H1 (cell line): ENCODE results near the gene GABARAPL1. TPM values are rescaled to one million over a fixed set of nuclear protein-coding genes. Genes with fewer than 3 reads are reported as not detected.

Source experiments
- CTCF ChIA-PET: fragments of 300-600 bp; sonication (Branson Sonifier 250); formaldehyde crosslinking; loops from one replicate; lab custom pipeline; 2021; ENCODE audit not compliant: partially characterized antibody; lab: Charles Lee
- POLR2A ChIA-PET: fragments of 300-600 bp; sonication (Branson Sonifier 250); formaldehyde crosslinking; loops from one replicate; lab custom pipeline; 2021; ENCODE audit warnings: inconsistent platforms; ENCODE audit not compliant: partially characterized antibody; lab: Charles Lee
- DNase-seq, 2 experiments: peaks; one replicate each; pipeline versions ENCODE4 v3.0.0 to v3.0.0-alpha.2; 2010 to 2022; ENCODE audit warnings: low spot score in 2 of 2, low read depth in 1 of 2, mixed read lengths in 1 of 2
- FAIRE-seq: peaks from 2 replicates; lab custom pipeline; 2011; peaks lifted over from hg19 to GRCh38; lab: Jason Lieb, UNC
- H2AFZ ChIP-seq: 2 replicates; pipeline ENCODE4 v1.8.1; 2012; ENCODE audit warnings: low read length, inconsistent platforms
- H2AK5ac ChIP-seq: 2 replicates; pipeline ENCODE4 v1.6.1; 2013; ENCODE audit warnings: low read depth, low read length
- H2BK120ac ChIP-seq: replicated peaks from 2 replicates; pipeline ENCODE3; 2013; ENCODE audit warnings: low read depth, low read length, inconsistent platforms
- H2BK12ac ChIP-seq: 2 replicates; pipeline ENCODE4 v1.6.1; 2013; ENCODE audit warnings: low read depth, low read length
- H2BK15ac ChIP-seq: 2 replicates; pipeline ENCODE4 v1.6.1; 2013; ENCODE audit warnings: low read length
- H2BK20ac ChIP-seq: 2 replicates; pipeline ENCODE4 v1.6.1; 2013; ENCODE audit warnings: low read length
- H2BK5ac ChIP-seq: 2 replicates; pipeline ENCODE4 v1.6.1; 2013; ENCODE audit warnings: low read depth, low read length
- H3K14ac ChIP-seq: 2 replicates; pipeline ENCODE4 v1.6.1; 2013; ENCODE audit warnings: inconsistent platforms; ENCODE audit not compliant: insufficient read length
- H3K18ac ChIP-seq: 2 replicates; pipeline ENCODE4 v1.6.1; 2013; ENCODE audit warnings: low read length; ENCODE audit errors: extremely low read depth
- H3K23ac ChIP-seq: 2 replicates; pipeline ENCODE4 v1.6.1; 2013; ENCODE audit warnings: inconsistent platforms; ENCODE audit not compliant: insufficient read length
- H3K23me2 ChIP-seq: 2 replicates; pipeline ENCODE4 v1.6.1; 2013; ENCODE audit warnings: low read depth, low read length
- H3K27ac ChIP-seq: 2 replicates; pipeline ENCODE4 v1.6.1; 2011; ENCODE audit warnings: low read depth, low read length, inconsistent platforms
- H3K27me3 ChIP-seq, 4 experiments: replicated peaks in 1 of 4; 1 replicate in 1 of 4; 2 replicates in 3 of 4; pipeline versions ENCODE4 v1.6.1 to v1.8.1; 2011 to 2013; ENCODE audit warnings: low read length in 3 of 4, mild to moderate bottlenecking in 3 of 4, inconsistent platforms in 2 of 4, mixed read lengths in 2 of 4, moderate library complexity in 1 of 4; ENCODE audit not compliant: control insufficient read depth in 3 of 4, insufficient read depth in 3 of 4; ENCODE audit errors: extremely low read depth in 1 of 4
- H3K36me3 ChIP-seq, 4 experiments: 2 replicates each; pipeline versions ENCODE4 v1.6.1 to v1.8.1; 2011 to 2013; ENCODE audit warnings: mild to moderate bottlenecking in 4 of 4, low read length in 3 of 4, moderate library complexity in 2 of 4, control low read depth in 1 of 4, inconsistent platforms in 1 of 4; ENCODE audit not compliant: insufficient read depth in 4 of 4, control insufficient read depth in 2 of 4
- H3K4ac ChIP-seq: replicated peaks from 2 replicates; pipeline ENCODE3; 2013; ENCODE audit warnings: low read length, low read depth, mixed read lengths, inconsistent platforms; ENCODE audit not compliant: insufficient read length
- H3K4me1 ChIP-seq, 4 experiments: replicated peaks in 1 of 4; 1 replicate in 1 of 4; 2 replicates in 3 of 4; pipeline versions ENCODE4 v1.6.1 to v1.8.1; 2011 to 2013; ENCODE audit warnings: low read length in 3 of 4, inconsistent platforms in 2 of 4, mixed read lengths in 1 of 4; ENCODE audit not compliant: insufficient read depth in 4 of 4, control insufficient read depth in 3 of 4
- H3K4me2 ChIP-seq, 2 experiments: 2 replicates each; pipeline versions ENCODE4 v1.6.1 to v1.8.1; 2011 to 2013; ENCODE audit warnings: low read depth in 2 of 2, low read length in 2 of 2, control low read depth in 1 of 2, inconsistent platforms in 1 of 2, mild to moderate bottlenecking in 1 of 2; ENCODE audit not compliant: insufficient read depth in 1 of 2
- H3K4me3 ChIP-seq, 4 experiments: fragments of 200-600, 300-600 bp in 1 of 4; sonication (generic), shearing (Covaris generic), sonication (Bioruptor Twin) in 1 of 4; 2 replicates each; pipeline versions ENCODE4 v1.5.1 to v1.8.1; 2011 to 2016; ENCODE audit warnings: low read length in 4 of 4, low read depth in 3 of 4, control low read depth in 2 of 4, inconsistent platforms in 2 of 4, mild to moderate bottlenecking in 2 of 4, mixed read lengths in 1 of 4, moderate library complexity in 1 of 4; ENCODE audit not compliant: insufficient read depth in 2 of 4; ENCODE audit errors: extremely low read depth in 1 of 4
- H3K56ac ChIP-seq: replicated peaks from 2 replicates; pipeline ENCODE3; 2013; ENCODE audit warnings: low read depth, mild to moderate bottlenecking, mixed read lengths, low read length, inconsistent platforms; ENCODE audit not compliant: insufficient read length
- H3K79me1 ChIP-seq: 2 replicates; pipeline ENCODE4 v1.6.1; 2013; ENCODE audit warnings: low read depth, low read length, control low read depth
- H3K79me2 ChIP-seq, 2 experiments: 2 replicates each; pipeline versions ENCODE4 v1.6.1 to v1.8.1; 2012 to 2013; ENCODE audit warnings: low read length in 2 of 2, mild to moderate bottlenecking in 2 of 2, inconsistent platforms in 1 of 2; ENCODE audit not compliant: insufficient read depth in 2 of 2, control insufficient read depth in 1 of 2
- H3K9ac ChIP-seq, 4 experiments: replicated peaks in 1 of 4; 1 replicate in 1 of 4; 2 replicates in 3 of 4; pipeline versions ENCODE4 v1.6.1 to v1.8.1; 2011 to 2013; ENCODE audit warnings: low read depth in 3 of 4, low read length in 3 of 4, control low read depth in 2 of 4, mild to moderate bottlenecking in 2 of 4, moderate library complexity in 2 of 4, inconsistent platforms in 1 of 4; ENCODE audit errors: extremely low read depth in 1 of 4
- H3K9me3 ChIP-seq, 2 experiments: 2 replicates each; pipeline versions ENCODE4 v1.6.1 to v1.8.1; 2012 to 2013; ENCODE audit warnings: mild to moderate bottlenecking in 2 of 2, moderate library complexity in 2 of 2, control low read depth in 1 of 2, inconsistent platforms in 1 of 2, low read depth in 1 of 2, low read length in 1 of 2, mixed read lengths in 1 of 2; ENCODE audit not compliant: insufficient read depth in 2 of 2
- H4K20me1 ChIP-seq, 2 experiments: replicated peaks in 1 of 2; 2 replicates each; pipeline versions ENCODE3 to v1.8.1; 2011 to 2013; ENCODE audit warnings: inconsistent platforms in 2 of 2, low read length in 2 of 2, mild to moderate bottlenecking in 1 of 2; ENCODE audit not compliant: insufficient read depth in 2 of 2, control insufficient read depth in 1 of 2
- H4K5ac ChIP-seq: 2 replicates; pipeline ENCODE4 v1.6.1; 2013; ENCODE audit warnings: low read length, low read depth, mixed read lengths, inconsistent platforms; ENCODE audit not compliant: insufficient read length
- H4K8ac ChIP-seq: 2 replicates; pipeline ENCODE4 v1.8.0; 2013; ENCODE audit warnings: mild to moderate bottlenecking, moderate library complexity, low read length, inconsistent platforms; ENCODE audit not compliant: insufficient read depth; ENCODE audit errors: extremely low read depth
- H4K91ac ChIP-seq: replicated peaks from 2 replicates; pipeline ENCODE3; 2013; ENCODE audit warnings: low read length, mixed read lengths, inconsistent platforms; ENCODE audit not compliant: insufficient read length
- EZH2 ChIP-seq: fragments of 200-600 bp; sonication (generic); IDR thresholded peaks from 2 replicates; pipeline ENCODE4 v1.7.1; 2012; ENCODE audit warnings: low read depth, mild to moderate bottlenecking, moderate library complexity, low read length, inconsistent platforms; ENCODE audit not compliant: severe bottlenecking
- HDAC6 ChIP-seq: IDR thresholded peaks from one replicate; pipeline ENCODE4 v1.7.1; 2012; ENCODE audit warnings: low read depth, mild to moderate bottlenecking, inconsistent platforms, low read length, moderate library complexity
- JUND ChIP-seq: IDR thresholded peaks from 2 replicates; pipeline ENCODE4 v1.6.1; 2011; ENCODE audit warnings: mild to moderate bottlenecking, improper control_type of control experiment, low read length
- TAF1 ChIP-seq: IDR thresholded peaks from 2 replicates; pipeline ENCODE4 v1.6.1; 2011; ENCODE audit warnings: mild to moderate bottlenecking, low read depth, low read length
- WGBS, 2 experiments: shearing (Covaris generic) in 1 of 2; methylation state at CpG; one replicate each; pipeline versions ENCODE4 v1.1.6 to v1.1.7; 2013 to 2015; ENCODE audit warnings: low lambda C conversion rate in 2 of 2, mixed read lengths in 2 of 2, inconsistent platforms in 1 of 2, low coverage in 1 of 2, missing lambda C conversion rate in 1 of 2; ENCODE audit not compliant: insufficient replicate concordance in 2 of 2, insufficient coverage in 1 of 2, insufficient read length in 1 of 2; ENCODE audit errors: extremely low coverage in 1 of 2, missing lambda C conversion rate in 1 of 2; 5-methylcytosine and 5-hydroxymethylcytosine counted together
- polyA plus RNA-seq, 7 experiments: library from polyadenylated mRNA; depleted of rRNA in 3 of 7; stranded (reverse) in 5 of 7; unstranded in 2 of 7; fragments of >200 nt in 5 of 7; fragments of 200-250 nt in 2 of 7; gene quantifications; 1 replicate in 5 of 7; 2 replicates in 1 of 7; 4 replicates in 1 of 7; pipeline versions ENCODE4 v1.2.1 to v1.2.3, GENCODE V29; 2011 to 2013; ENCODE audit warnings: missing spikeins in 2 of 7, mixed read lengths in 2 of 7
- total RNA-seq: library from RNA; stranded (reverse); fragmentation: NEBNext Ultra II Directional; extraction: Animal tissue kit (Norgen Biotek cat#: 25700); gene quantifications from 2 replicates; pipeline ENCODE4 v1.2.1, GENCODE V29; 2021
- TF ChIP-seq, protein P1 (sequence below), 3 experiments: IDR thresholded peaks; 1 replicate in 2 of 3; 2 replicates in 1 of 3; pipeline versions ENCODE4 v1.5.1 to v1.6.1; 2011; ENCODE audit warnings: low read length in 3 of 3, mild to moderate bottlenecking in 3 of 3, inconsistent platforms in 2 of 3, low read depth in 1 of 3, moderate library complexity in 1 of 3; ENCODE audit not compliant: insufficient read depth in 1 of 3; ENCODE audit errors: control extremely low read depth in 1 of 3

GABARAPL1 gene
- total and polyA plus RNA-seq, 2 of the 8 experiments (the other 6 are each of a cell fraction or from before 2014, with no cell fraction given), result 56.1 to 87.9 TPM

DNA sequence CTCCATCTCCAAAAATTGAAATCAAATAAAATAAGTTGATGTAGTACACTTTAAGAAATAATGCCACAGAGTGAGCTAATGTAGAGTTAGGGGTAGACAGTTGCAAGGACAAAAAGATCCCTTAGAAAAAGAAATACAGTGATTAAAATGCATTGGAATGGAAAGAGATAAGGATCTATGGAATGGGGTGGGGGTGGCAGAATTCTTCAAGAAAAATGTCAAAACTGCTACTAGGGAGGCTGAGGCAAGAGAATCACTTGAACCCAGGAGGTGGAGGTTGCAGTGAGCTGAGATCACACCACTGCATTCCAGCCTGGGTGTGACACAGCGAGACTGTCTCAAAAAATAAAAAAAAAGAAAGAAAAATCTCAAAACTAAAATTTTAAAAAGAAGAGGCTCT is 47.3 kb upstream of the GABARAPL1 start:
- Histone ChIP-seq H2BK15ac (no peak overlapping the region), H3K36me3 (no peaks in the 10 kb centered on the region), H3K9ac (no peak overlapping the region), H2AK5ac (no peak overlapping the region), H3K23me2 (no peaks in the 10 kb centered on the region), H3K79me1 (no peaks in the 10 kb centered on the region), H2BK120ac (no peak overlapping the region), H3K23ac (no peak overlapping the region), H2BK5ac (no peak overlapping the region), H3K18ac (no peak overlapping the region), H3K27me3 (no peaks in the 10 kb centered on the region), H3K4me3 (no peak overlapping the region), H2BK20ac (no peak overlapping the region), H3K79me2 (no peaks in the 10 kb centered on the region), H3K56ac (no peak overlapping the region), H4K91ac (no peak overlapping the region), H3K14ac (no peak overlapping the region), H2AFZ (no peak overlapping the region), H3K27ac (no peak overlapping the region), H4K20me1 (no peaks in the 10 kb centered on the region), H3K4me1 (no peaks in the 10 kb centered on the region), H3K9me3 (no peaks in the 10 kb centered on the region), H2BK12ac (no peak overlapping the region), H4K8ac (no peak overlapping the region), H4K5ac (no peak overlapping the region), H3K4me2 (no peak overlapping the region), H3K4ac (no peak overlapping the region)
- no peak for DNase-seq
- ChIA-PET POLR2A (no interaction called here), CTCF (interaction anchor here (3.6 kb wide), 1 partner anchor 12 kb away, joined by 13 read pairs; no protein-coding TSS in a partner anchor)
- WGBS, 2 experiments, result 0% methylated on average over 1 of the region's 1 CpG; no CpG with 5 or more reads in 1 of the 2 experiments
- no peak for TF ChIP-seq JUND
- TF ChIP-seq HDAC6, result no peak
- TF ChIP-seq, protein P1, sequence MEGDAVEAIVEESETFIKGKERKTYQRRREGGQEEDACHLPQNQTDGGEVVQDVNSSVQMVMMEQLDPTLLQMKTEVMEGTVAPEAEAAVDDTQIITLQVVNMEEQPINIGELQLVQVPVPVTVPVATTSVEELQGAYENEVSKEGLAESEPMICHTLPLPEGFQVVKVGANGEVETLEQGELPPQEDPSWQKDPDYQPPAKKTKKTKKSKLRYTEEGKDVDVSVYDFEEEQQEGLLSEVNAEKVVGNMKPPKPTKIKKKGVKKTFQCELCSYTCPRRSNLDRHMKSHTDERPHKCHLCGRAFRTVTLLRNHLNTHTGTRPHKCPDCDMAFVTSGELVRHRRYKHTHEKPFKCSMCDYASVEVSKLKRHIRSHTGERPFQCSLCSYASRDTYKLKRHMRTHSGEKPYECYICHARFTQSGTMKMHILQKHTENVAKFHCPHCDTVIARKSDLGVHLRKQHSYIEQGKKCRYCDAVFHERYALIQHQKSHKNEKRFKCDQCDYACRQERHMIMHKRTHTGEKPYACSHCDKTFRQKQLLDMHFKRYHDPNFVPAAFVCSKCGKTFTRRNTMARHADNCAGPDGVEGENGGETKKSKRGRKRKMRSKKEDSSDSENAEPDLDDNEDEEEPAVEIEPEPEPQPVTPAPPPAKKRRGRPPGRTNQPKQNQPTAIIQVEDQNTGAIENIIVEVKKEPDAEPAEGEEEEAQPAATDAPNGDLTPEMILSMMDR (IDR thresholded peaks at IDR 0.05; ENCODE audit: control extremely low read depth in 1 of 3, insufficient read depth in 1 of 3, low read depth in 1 of 3, low read length in 3 of 3), result no peak
- TF ChIP-seq TAF1, result no peak
- no peak for TF ChIP-seq EZH2
- TF ChIP-seq, all 59 proteins: peak for 0
- no peak for FAIRE-seq
